AG04449 (cell line): ENCODE data around the gene PTGIS.

Source experiments
- CTCF ChIA-PET: fragments of 350-600 bp; formaldehyde crosslinking; extraction: SDS; loops from one replicate; lab custom pipeline; 2021; ENCODE audit warnings: antibody characterized with exemption; lab: Yijun Ruan, JAX
- POLR2A ChIA-PET: fragments of 400-600, 350-600 bp; formaldehyde crosslinking; extraction: SDS; loops from one replicate; lab custom pipeline; 2020; ENCODE audit warnings: antibody characterized with exemption, inconsistent platforms; lab: Yijun Ruan, JAX
- DNase-seq: peaks from one replicate; pipeline ENCODE4 v3.0.0-alpha.2; 2010; ENCODE audit warnings: low read depth, low spot score
- H3K4me3 ChIP-seq: 2 replicates; pipeline ENCODE4 v1.5.1; 2011; ENCODE audit warnings: low read depth, mild to moderate bottlenecking, control low read depth, low read length
- CTCF ChIP-seq: IDR thresholded peaks from one replicate; pipeline ENCODE4 v1.5.1; 2011; ENCODE audit warnings: mild to moderate bottlenecking, moderate library complexity, low read length, control low read depth, inconsistent platforms; ENCODE audit not compliant: insufficient read depth; ENCODE audit errors: missing control alignments

PTGIS gene

GRCh38 chr20:49461894-49462620 is 105.9 kb downstream of the PTGIS start:
- no peak overlapping the region for H3K4me3 ChIP-seq
- ChIA-PET POLR2A (no interaction called here), CTCF (interaction anchor here (3.9 kb wide), 1 partner anchor 23 kb away, joined by 14 read pairs; no protein-coding TSS in a partner anchor)
- no peak for TF ChIP-seq CTCF
- no peak for DNase-seq

GRCh38 chr20:49460916-49461315 is 107.0 kb downstream of the PTGIS start:
- no peak overlapping the region for H3K4me3 ChIP-seq
- no peak for TF ChIP-seq CTCF
- ChIA-PET POLR2A (no interaction called here), CTCF (interaction anchor here (3.9 kb wide), 1 partner anchor 24 kb away, joined by 14 read pairs; no protein-coding TSS in a partner anchor)
- DNase-seq, result no peak

- no peak for DNase-seq
- TF ChIP-seq CTCF, result no peak
- CTCF ChIA-PET, result interaction anchor here (3.9 kb wide), 1 partner anchor 25 kb away, joined by 14 read pairs; no protein-coding TSS in a partner anchor
- H3K4me3 ChIP-seq, result no peak overlapping the region
- POLR2A ChIA-PET, result no interaction called here
These were observed 107.8 kb downstream of the PTGIS start for GRCh38 chr20:49460131-49460530.

- H3K4me3 ChIP-seq, result no peak overlapping the region
- DNase-seq, result no peak
- CTCF ChIA-PET, result interaction anchor here (3.9 kb wide), 1 partner anchor 25 kb away, joined by 14 read pairs; no protein-coding TSS in a partner anchor
- POLR2A ChIA-PET, result no interaction called here
- TF ChIP-seq CTCF, result no peak
These were observed 108.3 kb downstream of the PTGIS start for GRCh38 chr20:49459684-49460083.

GRCh38 chr20:49457444-49457843 is 110.5 kb downstream of the PTGIS start:
- ChIA-PET POLR2A (no interaction called here), CTCF (interaction anchor here (0.7 kb wide), 1 partner anchor 73 kb away, joined by 3 read pairs; no protein-coding TSS in a partner anchor)
- no peak for TF ChIP-seq CTCF
- no peak for DNase-seq
- H3K4me3 ChIP-seq, result no peak overlapping the region

GRCh38 chr20:49456646-49457045 is 111.3 kb downstream of the PTGIS start:
- TF ChIP-seq CTCF, result no peak

More at GRCh38 chr20:49456646-49457045, 111.3 kb downstream of the PTGIS start:
- no peak for DNase-seq
- POLR2A ChIA-PET, result no interaction called here
- CTCF ChIA-PET, result interaction anchor here (0.7 kb wide), 1 partner anchor 73 kb away, joined by 3 read pairs; no protein-coding TSS in a partner anchor
- H3K4me3 ChIP-seq, result no peak overlapping the region
